SK-N-SH treated with all-trans-retinoic acid at 6 μM for 48 hours (cell line): ENCODE results near the gene EXOSC5.

Source experiments
- ISL1 ChIP-seq: fragments of 250-450 bp; sonication (Bioruptor Pico); IDR thresholded peaks from 2 replicates; pipeline ENCODE4 v2.1.2; 2022; ENCODE audit warnings: mild to moderate bottlenecking, moderate library complexity
- PPARA ChIP-seq: fragments of 250-450 bp; sonication (Bioruptor Pico); IDR thresholded peaks from 2 replicates; pipeline ENCODE4 v1.5.0; 2020; ENCODE audit warnings: mild to moderate bottlenecking, borderline replicate concordance
- RARB ChIP-seq: fragments of 250-450 bp; sonication (Bioruptor Pico); IDR thresholded peaks from 2 replicates; pipeline ENCODE4 v1.8.0; 2021; ENCODE audit warnings: mild to moderate bottlenecking, moderate library complexity
- SNAI2 ChIP-seq: fragments of 250-450 bp; sonication (Bioruptor Pico); IDR thresholded peaks from 2 replicates; pipeline ENCODE4 v1.5.0; 2020; ENCODE audit warnings: mild to moderate bottlenecking, moderate library complexity
- ZFP30 ChIP-seq: fragments of 450-650 bp; formaldehyde crosslinking; IDR thresholded peaks from 2 replicates; pipeline ENCODE4 v1.5.0; 2022; ENCODE audit warnings: mild to moderate bottlenecking, moderate library complexity
- ZNF565 ChIP-seq: fragments of 450-650 bp; formaldehyde crosslinking; conservative IDR thresholded peaks from 2 replicates; pipeline ENCODE4 v1.5.0; 2020; ENCODE audit warnings: low read depth, mild to moderate bottlenecking, moderate library complexity
- ZNF70 ChIP-seq: fragments of 450-650 bp; formaldehyde crosslinking; IDR thresholded peaks from 2 replicates; pipeline ENCODE4 v1.5.0; 2020; ENCODE audit warnings: mild to moderate bottlenecking, moderate library complexity
- TF ChIP-seq, protein P1 (sequence below): fragments of 250-450 bp; sonication (Bioruptor Pico); IDR thresholded peaks from 2 replicates; pipeline ENCODE4 v1.8.0; 2020; ENCODE audit warnings: mild to moderate bottlenecking, moderate library complexity, borderline replicate concordance
- TF ChIP-seq, protein P2 (sequence below): fragments of 250-450 bp; sonication (Bioruptor Pico); IDR thresholded peaks from 2 replicates; pipeline ENCODE4 v1.5.1; 2020; ENCODE audit warnings: low read depth, mild to moderate bottlenecking, moderate library complexity

DNA sequence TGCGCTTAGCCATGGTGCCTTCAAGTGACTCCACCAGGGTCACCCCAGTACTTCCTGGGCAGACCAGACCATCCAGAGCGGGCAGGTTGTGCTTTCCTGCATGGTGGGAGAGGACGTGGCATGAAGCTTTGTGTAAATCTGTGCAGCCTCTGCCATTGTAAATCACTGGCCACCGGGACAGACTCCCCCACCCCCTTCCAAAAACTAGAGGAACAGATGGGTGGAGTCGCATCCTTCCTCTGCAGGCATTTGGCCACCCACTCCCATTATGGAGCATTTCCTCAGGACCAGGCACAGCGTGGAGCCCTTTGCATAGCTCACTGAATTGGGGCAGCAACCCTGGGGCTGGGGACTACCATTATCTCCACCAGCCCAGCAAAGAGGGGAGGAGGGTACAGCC, 8.6 kb upstream of the EXOSC5 start:
- TF ChIP-seq ZNF565 (CRISPR knock-in tag) (no peak), ZNF70 (CRISPR knock-in tag) (no peak), SNAI2 (CRISPR knock-in tag) (no peak), ZFP30 (CRISPR knock-in tag) (no peak), ISL1 (CRISPR knock-in tag) (no peak), PPARA (no peak), RARB (CRISPR knock-in tag) (no peak)
- TF ChIP-seq, protein P1, sequence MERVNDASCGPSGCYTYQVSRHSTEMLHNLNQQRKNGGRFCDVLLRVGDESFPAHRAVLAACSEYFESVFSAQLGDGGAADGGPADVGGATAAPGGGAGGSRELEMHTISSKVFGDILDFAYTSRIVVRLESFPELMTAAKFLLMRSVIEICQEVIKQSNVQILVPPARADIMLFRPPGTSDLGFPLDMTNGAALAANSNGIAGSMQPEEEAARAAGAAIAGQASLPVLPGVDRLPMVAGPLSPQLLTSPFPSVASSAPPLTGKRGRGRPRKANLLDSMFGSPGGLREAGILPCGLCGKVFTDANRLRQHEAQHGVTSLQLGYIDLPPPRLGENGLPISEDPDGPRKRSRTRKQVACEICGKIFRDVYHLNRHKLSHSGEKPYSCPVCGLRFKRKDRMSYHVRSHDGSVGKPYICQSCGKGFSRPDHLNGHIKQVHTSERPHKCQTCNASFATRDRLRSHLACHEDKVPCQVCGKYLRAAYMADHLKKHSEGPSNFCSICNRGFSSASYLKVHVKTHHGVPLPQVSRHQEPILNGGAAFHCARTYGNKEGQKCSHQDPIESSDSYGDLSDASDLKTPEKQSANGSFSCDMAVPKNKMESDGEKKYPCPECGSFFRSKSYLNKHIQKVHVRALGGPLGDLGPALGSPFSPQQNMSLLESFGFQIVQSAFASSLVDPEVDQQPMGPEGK (CRISPR knock-in tag), result no peak
- TF ChIP-seq, protein P2, sequence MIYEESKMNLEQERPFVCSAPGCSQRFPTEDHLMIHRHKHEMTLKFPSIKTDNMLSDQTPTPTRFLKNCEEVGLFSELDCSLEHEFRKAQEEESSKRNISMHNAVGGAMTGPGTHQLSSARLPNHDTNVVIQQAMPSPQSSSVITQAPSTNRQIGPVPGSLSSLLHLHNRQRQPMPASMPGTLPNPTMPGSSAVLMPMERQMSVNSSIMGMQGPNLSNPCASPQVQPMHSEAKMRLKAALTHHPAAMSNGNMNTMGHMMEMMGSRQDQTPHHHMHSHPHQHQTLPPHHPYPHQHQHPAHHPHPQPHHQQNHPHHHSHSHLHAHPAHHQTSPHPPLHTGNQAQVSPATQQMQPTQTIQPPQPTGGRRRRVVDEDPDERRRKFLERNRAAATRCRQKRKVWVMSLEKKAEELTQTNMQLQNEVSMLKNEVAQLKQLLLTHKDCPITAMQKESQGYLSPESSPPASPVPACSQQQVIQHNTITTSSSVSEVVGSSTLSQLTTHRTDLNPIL (CRISPR knock-in tag), result no peak
